ENCODE measurements around the gene KIAA1671. TPM values are rescaled to one million over a fixed set of nuclear protein-coding genes. Genes with fewer than 3 reads are reported as not detected.

The KIAA1671 gene
- total RNA-seq, 1 donor from 2014 or later: 11.4 TPM

DNA sequence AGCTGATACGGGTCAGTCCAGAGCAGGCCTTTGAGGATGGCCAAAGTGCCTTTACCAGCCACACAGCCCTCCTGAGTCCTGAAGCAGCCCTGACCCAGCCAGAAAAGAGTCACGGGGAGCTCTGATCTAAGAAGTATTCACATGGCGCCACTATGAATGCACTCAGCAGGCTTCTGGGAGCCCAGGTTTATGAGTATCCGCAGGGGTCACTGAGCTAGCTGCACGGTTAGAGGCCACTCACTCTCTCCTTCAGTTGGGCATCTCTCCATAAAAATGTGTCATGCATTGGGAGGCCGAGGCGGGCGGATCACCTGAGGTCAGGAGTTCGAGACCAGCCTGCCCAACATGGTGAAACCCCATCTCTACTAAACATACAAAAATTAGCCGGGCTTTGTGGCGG is 10.3 kb downstream of the KIAA1671 start:
- Mint-ChIP-seq H3K4me1 (no peaks in the 10 kb centered on the region), H3K9me3 (no peaks in the 10 kb centered on the region), H3K36me3 (ENCODE audit: low read depth) (no peaks in the 10 kb centered on the region), H3K4me3 (no peak overlapping the region), H3K27me3 (peaks cover 3% of the 10 kb centered on the region), H3K27ac (no peak overlapping the region)
- no peak for DNase-seq
- intact Hi-C loops (cut with micrococcal nuclease): no loop called here

DNA sequence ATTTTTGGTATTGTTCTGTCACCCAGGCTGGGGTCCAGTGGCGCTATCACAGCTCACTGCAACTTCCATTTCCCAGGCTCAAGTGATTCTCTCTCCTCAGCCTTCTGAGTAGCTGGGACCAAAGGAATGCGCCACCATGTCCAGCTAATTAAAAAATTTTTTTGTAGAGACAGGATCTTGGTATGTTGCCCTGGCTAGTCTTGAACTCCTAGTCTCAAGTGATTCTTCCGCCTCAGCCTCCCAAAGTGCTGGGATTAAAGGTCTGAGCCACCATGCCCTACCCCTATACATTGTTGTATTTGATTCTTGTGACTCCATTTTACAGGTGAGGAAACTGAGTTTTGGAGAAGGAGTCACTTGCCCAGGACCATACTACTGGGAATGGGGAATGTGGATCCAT is 11.9 kb downstream of the KIAA1671 start:
- H3K27me3 Mint-ChIP-seq: peaks cover 3% of the 10 kb centered on the region
- H3K27ac Mint-ChIP-seq: no peak overlapping the region
- no peak for DNase-seq
- no peaks in the 10 kb centered on the region for H3K36me3 Mint-ChIP-seq (ENCODE audit: low read depth)
- no peak overlapping the region for H3K4me3 Mint-ChIP-seq
- no peaks in the 10 kb centered on the region for H3K9me3 Mint-ChIP-seq
- intact Hi-C loops (cut with micrococcal nuclease): no loop called here
- no peaks in the 10 kb centered on the region for H3K4me1 Mint-ChIP-seq

GRCh38 chr22:24965822-24966626 is 13.5 kb downstream of the KIAA1671 start:
- H3K27me3 Mint-ChIP-seq: peaks cover 3% of the 10 kb centered on the region
- H3K27ac Mint-ChIP-seq: no peak overlapping the region
- DNase-seq: no peak
- no peak overlapping the region for H3K4me3 Mint-ChIP-seq
- intact Hi-C loops (cut with micrococcal nuclease): no loop called here
- no peaks in the 10 kb centered on the region for H3K36me3 Mint-ChIP-seq (ENCODE audit: low read depth)
- no peaks in the 10 kb centered on the region for H3K9me3 Mint-ChIP-seq
- H3K4me1 Mint-ChIP-seq: no peaks in the 10 kb centered on the region

- peaks cover 11% of the 10 kb centered on the region for H3K27me3 Mint-ChIP-seq
- H3K4me3 Mint-ChIP-seq: no peak overlapping the region
- no peaks in the 10 kb centered on the region for H3K4me1 Mint-ChIP-seq
- H3K36me3 Mint-ChIP-seq (ENCODE audit: low read depth): no peaks in the 10 kb centered on the region
- DNase-seq: no peak
- no peaks in the 10 kb centered on the region for H3K9me3 Mint-ChIP-seq
- intact Hi-C loops (cut with micrococcal nuclease): no loop called here
- no peak overlapping the region for H3K27ac Mint-ChIP-seq
Observed at GRCh38 chr22:24968066-24968561, 15.6 kb downstream of the KIAA1671 start.

- no peaks in the 10 kb centered on the region for H3K9me3 Mint-ChIP-seq
- no peaks in the 10 kb centered on the region for H3K4me1 Mint-ChIP-seq
- H3K27ac Mint-ChIP-seq: no peak overlapping the region
- H3K4me3 Mint-ChIP-seq: no peak overlapping the region
- peaks cover 11% of the 10 kb centered on the region for H3K27me3 Mint-ChIP-seq
- DNase-seq: no peak
- intact Hi-C loops (cut with micrococcal nuclease): no loop called here
- no peaks in the 10 kb centered on the region for H3K36me3 Mint-ChIP-seq (ENCODE audit: low read depth)
Observed at GRCh38 chr22:24969560-24970301, 17.2 kb downstream of the KIAA1671 start.

DNA sequence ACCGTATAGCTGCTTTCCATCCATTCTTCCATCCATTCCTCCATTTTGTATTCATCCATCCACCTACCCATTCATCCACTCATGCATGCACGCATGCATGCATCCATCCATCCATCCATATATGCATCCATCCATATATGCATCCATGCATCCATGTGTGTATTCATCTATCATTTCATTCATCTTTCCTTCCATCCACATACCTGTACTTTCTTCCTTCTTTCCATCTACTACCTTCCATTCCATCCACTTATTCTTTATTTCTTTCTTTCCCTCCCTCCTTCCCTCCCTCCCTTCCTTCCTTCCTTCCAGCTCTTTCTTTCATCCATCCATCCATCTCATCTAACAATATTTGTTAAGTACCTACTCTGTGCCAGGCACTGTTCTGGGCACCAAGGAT is 19.9 kb downstream of the KIAA1671 start:
- H3K4me1 Mint-ChIP-seq: no peaks in the 10 kb centered on the region
- DNase-seq: no peak
- no peak overlapping the region for H3K4me3 Mint-ChIP-seq
- no peak overlapping the region for H3K27ac Mint-ChIP-seq
- peaks cover 11% of the 10 kb centered on the region for H3K27me3 Mint-ChIP-seq
- intact Hi-C loops (cut with micrococcal nuclease): no loop called here
- H3K36me3 Mint-ChIP-seq (ENCODE audit: low read depth): no peaks in the 10 kb centered on the region
- no peaks in the 10 kb centered on the region for H3K9me3 Mint-ChIP-seq

DNA sequence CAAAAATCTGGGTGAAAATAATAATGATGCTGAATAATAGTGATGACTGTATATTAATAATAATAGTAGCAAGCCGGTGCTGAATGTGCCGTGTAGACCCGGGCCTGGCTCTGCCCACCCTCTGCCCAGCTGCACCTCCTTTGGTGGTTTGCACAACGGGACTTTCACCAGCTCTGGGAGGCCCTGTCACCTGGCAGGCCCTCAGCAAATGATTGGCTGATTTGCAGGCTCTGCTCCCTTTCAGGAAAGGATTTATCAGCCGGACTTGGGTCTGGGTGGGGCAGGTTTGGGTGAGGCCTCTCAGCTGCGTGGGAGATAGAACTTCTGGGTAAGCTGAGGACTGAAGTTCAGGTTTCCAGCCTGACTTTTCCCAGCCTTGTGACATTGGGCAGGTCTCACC is 21.4 kb downstream of the KIAA1671 start:
- no peak for DNase-seq
- Mint-ChIP-seq H3K4me3 (no peak overlapping the region), H3K27ac (no peak overlapping the region), H3K36me3 (ENCODE audit: low read depth) (no peaks in the 10 kb centered on the region), H3K9me3 (no peaks in the 10 kb centered on the region), H3K4me1 (peaks cover 4% of the 10 kb centered on the region), H3K27me3 (peaks cover 11% of the 10 kb centered on the region)
- intact Hi-C loops (cut with micrococcal nuclease): no loop called here

DNA sequence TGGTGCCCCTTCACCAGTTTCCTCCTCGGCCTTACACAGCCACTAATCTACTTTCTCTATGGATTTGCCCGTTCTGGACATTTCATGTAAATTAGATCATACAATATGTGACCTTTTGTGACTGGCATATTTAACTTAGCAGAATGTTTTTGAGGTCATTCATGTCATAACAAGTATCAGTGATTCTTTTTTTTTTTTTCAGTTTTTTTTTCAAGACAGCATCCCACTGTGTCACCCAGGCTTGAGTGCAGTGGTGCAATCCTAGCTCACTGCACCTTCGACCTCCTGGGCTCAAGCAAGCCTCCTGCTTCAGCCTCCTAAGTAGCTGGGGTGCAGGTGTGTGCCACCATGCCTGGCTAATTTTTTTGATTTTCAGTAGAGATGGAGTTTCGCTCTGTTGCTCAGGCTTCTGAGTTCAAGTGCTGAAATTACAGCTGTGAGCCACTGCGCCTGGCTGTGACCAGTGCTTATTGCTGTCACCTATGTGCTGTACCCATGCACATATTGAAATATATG is 22.7 kb downstream of the KIAA1671 start:
- no peaks in the 10 kb centered on the region for H3K9me3 Mint-ChIP-seq

DNA sequence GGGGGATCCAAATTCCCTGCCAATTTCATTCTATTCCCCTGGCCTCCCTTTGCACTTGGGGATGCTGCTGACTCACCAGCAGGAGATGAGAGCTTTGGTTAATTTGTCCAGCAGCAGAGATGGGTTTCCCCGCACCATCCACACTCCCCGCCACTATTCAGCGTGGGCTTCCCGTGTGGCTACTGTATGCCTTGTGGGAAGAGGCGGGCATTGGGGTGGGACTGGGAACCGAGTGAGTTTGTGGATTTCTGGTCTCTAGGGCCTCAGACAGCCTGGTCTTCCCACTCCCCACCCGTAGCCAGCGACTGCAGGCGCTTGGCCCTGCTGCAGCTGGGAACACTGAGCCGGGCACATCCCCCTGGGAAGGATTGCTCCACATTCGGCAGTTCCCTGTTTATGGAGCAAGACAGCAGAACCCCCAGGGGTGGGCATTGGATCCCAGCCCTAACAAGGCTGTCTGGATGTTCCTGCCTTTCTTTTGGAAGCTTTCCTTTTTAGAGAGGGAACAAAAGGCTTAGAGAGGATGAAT is 23.4 kb downstream of the KIAA1671 start:
- Mint-ChIP-seq H3K36me3 (ENCODE audit: low read depth) (no peaks in the 10 kb centered on the region), H3K27me3 (peaks cover 13% of the 10 kb centered on the region), H3K27ac (no peak overlapping the region), H3K4me3 (no peak overlapping the region), H3K4me1 (peaks cover 6% of the 10 kb centered on the region), H3K9me3 (no peaks in the 10 kb centered on the region)
- DNase-seq: no peak
- intact Hi-C loops (cut with micrococcal nuclease): no loop called here

More for the DNA sequence above, 22.7 kb downstream of the KIAA1671 start:
- peaks cover 13% of the 10 kb centered on the region for H3K27me3 Mint-ChIP-seq
- DNase-seq: no peak
- no peak overlapping the region for H3K4me3 Mint-ChIP-seq
- H3K27ac Mint-ChIP-seq: no peak overlapping the region
- peaks cover 6% of the 10 kb centered on the region for H3K4me1 Mint-ChIP-seq
- H3K36me3 Mint-ChIP-seq (ENCODE audit: low read depth): no peaks in the 10 kb centered on the region
- intact Hi-C loops (cut with micrococcal nuclease): no loop called here

DNA sequence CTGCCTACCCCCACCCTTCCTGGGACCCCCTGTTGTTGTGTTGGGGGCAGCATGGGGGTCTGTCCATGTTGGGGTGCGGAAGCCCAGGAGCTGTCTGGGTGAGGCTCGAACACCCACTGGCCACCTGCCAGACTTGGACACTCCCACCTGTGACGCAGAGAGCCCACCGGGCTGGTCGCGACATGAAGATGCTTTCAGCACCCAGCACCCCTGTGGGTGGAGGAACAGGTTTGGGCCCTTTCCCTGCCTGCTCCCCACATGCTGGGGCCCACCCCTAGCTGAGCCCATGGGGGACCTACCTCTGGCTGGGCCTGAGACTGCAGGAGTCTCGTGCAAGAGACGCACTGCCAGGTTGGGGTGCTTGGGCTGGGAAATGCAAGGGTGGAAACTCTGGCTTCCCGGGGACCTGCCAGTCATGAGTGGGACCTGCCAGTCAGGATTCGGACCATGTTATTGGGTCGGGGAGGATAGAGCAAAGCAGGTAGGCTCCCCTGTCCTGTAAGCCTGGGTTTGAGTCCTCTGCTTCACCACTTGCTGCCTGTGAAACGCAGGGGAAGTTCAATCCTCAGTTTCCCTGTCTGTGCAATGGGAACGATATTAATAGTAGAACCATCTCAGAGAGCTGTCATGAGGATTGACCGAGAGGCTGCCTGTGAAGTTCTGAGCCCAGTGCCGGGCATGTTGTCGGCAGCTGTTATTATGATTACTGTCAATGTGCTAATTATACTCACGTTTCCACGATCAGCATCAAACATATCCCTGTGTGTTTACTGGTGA is 24.1 kb downstream of the KIAA1671 start:
- H3K4me3 Mint-ChIP-seq: no peak overlapping the region
- no peaks in the 10 kb centered on the region for H3K36me3 Mint-ChIP-seq (ENCODE audit: low read depth)
- intact Hi-C loops (cut with micrococcal nuclease): no loop called here
- no peak for DNase-seq
- no peaks in the 10 kb centered on the region for H3K9me3 Mint-ChIP-seq
- H3K4me1 Mint-ChIP-seq: peaks cover 6% of the 10 kb centered on the region
- H3K27me3 Mint-ChIP-seq: peaks cover 10% of the 10 kb centered on the region
- H3K27ac Mint-ChIP-seq: no peak overlapping the region

DNA sequence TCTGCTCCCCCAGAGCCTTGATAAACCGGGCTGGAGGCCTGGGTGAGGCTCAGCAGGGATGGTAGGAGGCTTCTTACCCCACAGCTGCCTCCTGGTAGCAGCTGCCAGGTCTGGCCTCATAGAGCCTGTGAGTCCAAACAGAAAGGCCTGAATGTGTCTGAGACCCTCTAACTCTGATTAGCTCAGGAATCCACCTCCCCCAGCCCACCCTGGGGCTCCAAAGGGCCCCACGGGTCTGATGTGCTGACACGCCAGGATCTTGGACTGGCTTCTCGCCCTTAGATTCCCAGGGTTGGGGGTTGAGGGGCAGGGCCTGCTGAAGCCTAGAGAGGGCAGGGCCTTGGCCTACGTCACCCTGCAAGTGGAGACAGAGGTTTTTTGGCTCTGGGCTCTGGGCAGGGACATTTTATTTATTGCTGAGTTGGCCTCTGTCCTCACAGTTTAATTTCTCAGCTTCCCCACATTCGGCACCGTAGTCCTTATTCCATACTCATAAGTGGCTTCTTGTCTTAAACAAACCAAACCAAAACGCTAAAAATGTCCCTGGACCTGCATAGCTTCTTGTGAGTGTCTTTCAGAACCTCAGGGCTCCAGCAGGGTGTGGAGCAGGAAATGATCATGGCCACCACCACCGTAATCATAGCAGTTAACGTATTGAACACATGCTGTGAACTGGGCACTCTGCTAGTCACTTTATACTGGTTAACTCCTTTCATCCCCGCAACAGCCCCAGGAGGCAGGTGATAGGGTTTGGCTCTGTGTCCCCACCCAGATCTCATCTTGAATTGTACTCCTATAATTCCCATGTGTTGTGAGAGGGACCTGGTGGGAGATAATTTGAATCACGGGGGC is 25.1 kb downstream of the KIAA1671 start:
- intact Hi-C loops (cut with micrococcal nuclease): no loop called here
- Mint-ChIP-seq H3K4me3 (no peak overlapping the region), H3K36me3 (ENCODE audit: low read depth) (no peaks in the 10 kb centered on the region), H3K9me3 (no peaks in the 10 kb centered on the region), H3K27me3 (peaks cover 9% of the 10 kb centered on the region), H3K27ac (no peak overlapping the region), H3K4me1 (peaks cover 6% of the 10 kb centered on the region)
- no peak for DNase-seq

DNA sequence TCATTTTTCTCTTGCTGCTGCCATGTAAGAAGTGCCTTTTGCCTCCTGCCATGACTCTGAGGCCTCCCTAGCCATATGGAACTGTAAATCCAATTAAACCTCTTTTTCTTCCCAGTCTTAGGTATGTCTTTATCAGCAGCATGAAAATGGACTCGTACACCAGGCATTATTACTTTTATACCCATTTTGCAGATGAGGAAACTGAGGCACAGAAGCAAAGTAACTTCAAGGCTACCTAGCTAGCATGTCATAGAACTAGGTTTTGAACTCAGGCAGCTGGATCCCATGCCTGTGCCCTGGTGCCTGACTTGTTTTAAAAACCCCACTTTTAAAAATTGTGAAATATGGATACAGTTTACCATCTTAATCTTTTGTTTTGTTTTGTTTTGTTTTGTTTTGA is 25.8 kb downstream of the KIAA1671 start:
- intact Hi-C loops (cut with micrococcal nuclease): no loop called here
- H3K4me1 Mint-ChIP-seq: peaks cover 6% of the 10 kb centered on the region
- H3K36me3 Mint-ChIP-seq (ENCODE audit: low read depth): no peaks in the 10 kb centered on the region
- DNase-seq: no peak
- peaks cover 9% of the 10 kb centered on the region for H3K27me3 Mint-ChIP-seq
- no peak overlapping the region for H3K27ac Mint-ChIP-seq
- H3K9me3 Mint-ChIP-seq: no peaks in the 10 kb centered on the region
- no peak overlapping the region for H3K4me3 Mint-ChIP-seq

GRCh38 chr22:24981066-24981465 is 28.6 kb downstream of the KIAA1671 start:
- peaks cover 13% of the 10 kb centered on the region for H3K4me1 Mint-ChIP-seq
- peaks cover 11% of the 10 kb centered on the region for H3K27me3 Mint-ChIP-seq
- H3K4me3 Mint-ChIP-seq: no peak overlapping the region
- intact Hi-C loops (cut with micrococcal nuclease): no loop called here
- DNase-seq: no peak
- no peak overlapping the region for H3K27ac Mint-ChIP-seq
- H3K36me3 Mint-ChIP-seq (ENCODE audit: low read depth): no peaks in the 10 kb centered on the region
- H3K9me3 Mint-ChIP-seq: no peaks in the 10 kb centered on the region

Measured in activated CD4-positive, alpha-beta T cell treated with anti-CD3 and anti-CD28 coated beads, Interleukin-2, amount 10 ng/mL, durations not matched to agents 24 days and 14 days (primary cell).